LoVo (cell line): ENCODE data around the gene NIN.

Source experiments
- DNase-seq: peaks from one replicate; pipeline ENCODE4 v3.0.0-alpha.2; 2016; ENCODE audit warnings: low spot score

NIN gene, protein sequence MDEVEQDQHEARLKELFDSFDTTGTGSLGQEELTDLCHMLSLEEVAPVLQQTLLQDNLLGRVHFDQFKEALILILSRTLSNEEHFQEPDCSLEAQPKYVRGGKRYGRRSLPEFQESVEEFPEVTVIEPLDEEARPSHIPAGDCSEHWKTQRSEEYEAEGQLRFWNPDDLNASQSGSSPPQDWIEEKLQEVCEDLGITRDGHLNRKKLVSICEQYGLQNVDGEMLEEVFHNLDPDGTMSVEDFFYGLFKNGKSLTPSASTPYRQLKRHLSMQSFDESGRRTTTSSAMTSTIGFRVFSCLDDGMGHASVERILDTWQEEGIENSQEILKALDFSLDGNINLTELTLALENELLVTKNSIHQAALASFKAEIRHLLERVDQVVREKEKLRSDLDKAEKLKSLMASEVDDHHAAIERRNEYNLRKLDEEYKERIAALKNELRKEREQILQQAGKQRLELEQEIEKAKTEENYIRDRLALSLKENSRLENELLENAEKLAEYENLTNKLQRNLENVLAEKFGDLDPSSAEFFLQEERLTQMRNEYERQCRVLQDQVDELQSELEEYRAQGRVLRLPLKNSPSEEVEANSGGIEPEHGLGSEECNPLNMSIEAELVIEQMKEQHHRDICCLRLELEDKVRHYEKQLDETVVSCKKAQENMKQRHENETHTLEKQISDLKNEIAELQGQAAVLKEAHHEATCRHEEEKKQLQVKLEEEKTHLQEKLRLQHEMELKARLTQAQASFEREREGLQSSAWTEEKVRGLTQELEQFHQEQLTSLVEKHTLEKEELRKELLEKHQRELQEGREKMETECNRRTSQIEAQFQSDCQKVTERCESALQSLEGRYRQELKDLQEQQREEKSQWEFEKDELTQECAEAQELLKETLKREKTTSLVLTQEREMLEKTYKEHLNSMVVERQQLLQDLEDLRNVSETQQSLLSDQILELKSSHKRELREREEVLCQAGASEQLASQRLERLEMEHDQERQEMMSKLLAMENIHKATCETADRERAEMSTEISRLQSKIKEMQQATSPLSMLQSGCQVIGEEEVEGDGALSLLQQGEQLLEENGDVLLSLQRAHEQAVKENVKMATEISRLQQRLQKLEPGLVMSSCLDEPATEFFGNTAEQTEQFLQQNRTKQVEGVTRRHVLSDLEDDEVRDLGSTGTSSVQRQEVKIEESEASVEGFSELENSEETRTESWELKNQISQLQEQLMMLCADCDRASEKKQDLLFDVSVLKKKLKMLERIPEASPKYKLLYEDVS (N-terminal part only)

DNA sequence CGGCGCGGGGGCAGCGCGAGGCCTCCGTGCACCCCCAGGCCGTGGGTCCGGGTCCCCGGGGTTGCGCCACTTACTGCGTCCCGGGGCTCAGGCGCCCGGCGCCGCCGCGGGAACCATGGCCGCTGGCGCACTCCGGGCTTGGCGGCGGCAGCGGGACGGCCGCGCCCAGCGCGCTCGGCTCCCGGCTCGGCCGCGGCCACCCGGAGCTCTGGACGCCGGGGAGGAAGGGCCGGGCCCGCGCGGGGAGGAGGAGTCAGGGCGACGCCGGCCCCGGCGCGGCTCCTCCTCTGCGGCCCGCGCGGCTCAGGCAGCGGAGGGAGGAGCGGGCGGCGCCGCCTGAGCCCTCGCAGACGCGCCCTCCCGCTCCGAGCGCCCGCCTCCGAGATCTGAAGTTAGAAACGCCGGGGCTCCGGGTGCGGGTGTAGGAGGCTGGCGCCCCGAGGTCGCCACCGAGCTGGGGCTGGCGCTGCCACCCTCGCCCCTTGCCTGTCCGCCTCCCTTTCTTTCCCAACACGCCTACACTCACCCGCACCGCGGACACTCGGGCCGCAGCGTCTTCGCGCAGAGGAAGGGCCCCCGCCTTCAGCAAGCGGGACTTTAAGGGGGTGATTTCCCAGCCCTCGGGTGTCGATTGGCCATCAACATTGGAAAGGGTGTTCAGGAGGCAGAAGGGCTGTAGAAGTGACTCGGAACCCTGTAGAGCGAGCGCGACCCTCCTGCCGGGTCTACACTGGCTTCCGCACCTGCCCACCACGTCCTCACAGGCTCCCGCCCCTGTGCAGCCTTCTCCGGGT is at the start of gene NIN:
Gene NIN, minus strand, starts transcription at position 231 of the 794 bp plus-strand sequence. CDS start 9,106 bp downstream, outside the sequence.
- peak; percentile 91 for DNase-seq

DNA sequence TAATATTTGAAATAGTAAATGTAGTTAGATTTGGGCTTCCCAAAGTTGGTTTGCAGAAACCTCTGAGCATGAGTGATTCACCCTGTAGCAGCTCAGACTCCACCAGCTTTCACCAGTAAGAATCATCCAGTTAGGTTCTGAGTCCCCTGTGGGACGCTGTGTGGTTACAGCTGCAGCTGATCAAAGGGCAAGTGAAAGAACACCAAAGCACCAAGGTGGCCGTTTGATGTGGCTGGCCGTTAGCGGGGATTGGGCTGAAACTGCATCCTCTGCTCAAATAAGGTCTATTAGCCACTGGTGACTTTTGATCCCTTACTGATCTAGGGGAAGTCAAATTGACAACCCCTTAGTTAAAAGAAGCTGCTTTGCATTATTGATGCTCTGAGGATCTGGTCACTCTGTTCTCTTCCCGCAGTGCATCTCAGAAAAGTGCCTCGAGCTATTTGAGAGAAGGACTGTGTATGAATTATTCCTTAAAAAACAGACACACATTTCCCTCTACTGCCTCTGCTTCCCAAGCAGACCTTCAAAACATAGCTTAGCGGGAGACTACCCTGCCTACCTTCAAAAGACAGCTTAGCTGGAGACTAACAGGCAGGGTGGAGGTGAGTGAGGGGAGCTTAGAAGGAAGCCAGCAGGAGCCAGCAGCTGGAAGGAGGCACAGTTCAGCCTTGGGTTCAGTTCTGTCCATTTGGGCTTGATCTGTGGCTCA is 44.6 kb upstream of the NIN start:
- DNase-seq: no peak

GRCh38 chr14:50874757-50875156 is 43.8 kb upstream of the NIN start:
- no peak for DNase-seq

DNA sequence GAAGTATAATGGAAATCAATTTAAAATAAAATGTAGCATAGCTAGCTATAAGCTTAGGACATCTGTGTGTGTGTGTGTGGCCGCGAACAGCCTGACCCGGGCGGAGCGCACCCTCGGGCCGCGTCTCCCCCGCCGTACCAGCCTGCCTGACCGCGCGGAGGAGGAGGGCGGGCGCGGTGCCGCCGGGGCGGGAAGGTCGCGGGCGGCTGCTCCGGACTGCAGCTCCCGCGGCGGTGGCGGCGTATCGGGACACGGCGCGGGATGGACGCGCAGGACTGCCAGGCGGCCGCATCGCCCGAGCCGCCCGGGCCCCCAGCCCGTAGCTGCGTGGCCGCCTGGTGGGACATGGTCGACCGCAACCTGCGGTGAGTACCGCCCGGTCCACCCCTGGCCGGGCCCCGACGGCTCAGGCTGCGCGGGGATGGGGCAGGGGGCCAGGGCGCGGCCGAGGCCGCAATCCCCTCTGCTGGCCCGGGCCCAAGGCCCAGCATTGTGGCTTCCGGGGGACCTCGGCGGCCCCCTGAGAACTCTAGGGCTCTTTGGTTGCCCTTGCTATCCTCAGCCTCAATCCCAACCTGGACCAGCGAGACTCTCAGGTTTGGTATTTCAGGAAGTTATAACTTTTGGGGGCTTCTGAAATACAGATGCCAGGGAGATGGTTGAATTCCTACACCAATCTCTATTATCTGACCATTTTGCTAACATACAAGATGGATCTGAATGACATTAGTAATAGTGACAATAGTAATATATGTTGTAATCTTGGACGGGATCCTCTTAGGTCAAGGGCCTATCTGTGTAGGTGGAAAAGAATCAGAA is 41.2 kb upstream of the NIN start, which contains the start of gene ABHD12B:
Gene ABHD12B, plus strand, starts transcription at position 140 of the 819 bp plus-strand sequence. Its CDS starts 122 bp downstream, at position 262.
- no peak for DNase-seq

DNA sequence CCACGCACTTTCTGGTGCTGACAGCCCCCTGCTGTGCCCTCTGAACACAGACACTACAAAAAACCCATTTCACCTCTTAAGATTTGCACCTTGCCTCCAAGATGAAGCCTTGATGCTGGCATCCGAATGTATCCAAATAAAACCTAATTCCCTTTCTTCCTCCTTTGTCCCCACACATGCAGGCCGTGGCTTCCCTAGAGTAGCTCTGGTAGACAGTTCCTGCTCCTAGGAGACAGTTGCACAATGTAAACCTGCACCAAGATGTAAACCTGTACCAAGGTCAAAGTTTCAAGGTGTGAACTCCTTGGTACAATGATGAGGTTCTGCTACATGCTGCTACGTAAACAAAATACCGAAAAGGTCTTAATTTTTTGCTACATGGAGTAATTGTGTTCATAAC is 40.3 kb upstream of the NIN start:
- DNase-seq: no peak

GRCh38 chr14:50865391-50866076 is 34.6 kb upstream of the NIN start:
- DNase-seq: no peak

DNA sequence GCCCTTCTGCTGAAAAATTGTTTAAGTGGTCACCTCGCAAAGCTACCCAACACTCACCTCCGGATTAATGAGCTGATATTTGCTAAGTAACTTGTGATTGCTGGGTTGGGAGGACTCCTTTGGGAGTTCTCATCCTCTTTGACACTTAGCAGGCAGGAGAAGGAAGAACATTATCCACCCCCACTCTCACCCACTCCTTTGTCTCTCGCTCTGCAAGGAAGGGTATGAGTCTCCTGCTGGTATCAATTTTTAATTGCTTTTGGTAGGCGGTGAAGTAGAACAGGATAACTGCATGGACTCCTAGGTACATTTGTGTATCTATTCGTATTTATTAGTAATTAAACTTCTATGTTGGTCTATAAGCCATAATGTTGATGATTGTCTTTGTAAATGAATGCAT is 34.0 kb upstream of the NIN start:
- DNase-seq: no peak

- DNase-seq: no peak
These were observed 33.3 kb upstream of the NIN start for GRCh38 chr14:50864237-50864636.

GRCh38 chr14:50862036-50862570 is 31.1 kb upstream of the NIN start:
- DNase-seq: no peak

GRCh38 chr14:50860478-50861086 is 29.6 kb upstream of the NIN start:
- peak; percentile 75 for DNase-seq

- DNase-seq: no peak
These were observed 28.3 kb upstream of the NIN start for GRCh38 chr14:50859296-50859624.

DNA sequence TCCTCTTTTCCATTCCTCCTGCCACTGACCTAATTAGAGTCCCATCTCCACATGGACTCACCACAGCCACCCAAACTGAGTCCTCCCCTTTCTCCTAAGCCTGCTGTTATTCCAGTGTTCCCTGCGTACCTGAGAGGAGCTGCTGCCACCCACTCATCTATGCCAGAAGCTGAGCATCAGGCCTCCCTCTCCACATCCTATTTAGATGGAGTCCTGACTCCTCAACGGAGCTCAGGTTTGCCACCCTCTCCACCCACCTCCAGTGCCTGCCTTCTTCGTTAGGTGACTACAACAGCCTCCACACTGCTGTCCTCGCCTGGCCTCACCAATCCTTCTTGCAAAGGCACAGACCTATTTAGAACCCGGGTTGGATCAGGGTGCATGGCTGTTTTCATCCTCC is 25.7 kb upstream of the NIN start:
- DNase-seq: no peak

DNA sequence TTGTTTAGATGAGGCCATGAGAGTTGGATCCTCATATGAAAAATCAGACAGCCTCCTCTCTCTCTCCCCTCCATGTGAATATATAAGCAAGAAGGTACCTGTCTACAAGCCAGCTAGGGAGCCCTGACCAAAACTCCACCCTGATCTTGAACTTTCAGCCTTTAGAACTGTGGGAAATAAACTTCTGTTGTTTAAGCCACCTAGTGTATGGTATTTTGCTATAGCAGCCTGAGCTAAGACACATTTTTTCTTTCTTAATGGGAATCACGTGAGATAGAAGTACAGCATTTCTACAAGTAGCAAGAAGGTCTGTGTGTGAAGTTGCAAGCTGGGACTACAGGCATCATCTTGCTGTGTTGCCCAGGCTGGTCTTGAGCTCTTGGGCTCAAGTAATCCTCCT is 24.6 kb upstream of the NIN start:
- no peak for DNase-seq

DNA sequence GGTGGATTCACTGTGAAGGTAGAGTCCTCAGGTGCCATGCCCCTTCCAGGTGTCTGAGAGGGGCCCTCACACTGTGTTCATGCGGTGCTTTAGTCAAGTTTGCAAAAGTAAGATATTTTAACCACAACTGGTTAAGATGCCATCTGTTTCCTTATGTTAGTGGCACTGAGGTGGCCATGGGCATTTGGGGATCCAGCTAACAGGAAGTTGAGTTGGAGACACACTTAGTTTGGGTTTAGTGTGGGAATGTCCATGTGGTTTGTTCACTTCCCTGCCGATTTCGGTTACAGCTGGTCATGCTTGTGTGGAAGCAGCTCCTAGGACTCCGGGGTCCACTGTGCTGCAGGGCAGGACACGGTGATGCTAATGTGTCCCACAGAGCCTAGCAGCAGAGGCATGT is 23.6 kb upstream of the NIN start:
- no peak for DNase-seq

DNA sequence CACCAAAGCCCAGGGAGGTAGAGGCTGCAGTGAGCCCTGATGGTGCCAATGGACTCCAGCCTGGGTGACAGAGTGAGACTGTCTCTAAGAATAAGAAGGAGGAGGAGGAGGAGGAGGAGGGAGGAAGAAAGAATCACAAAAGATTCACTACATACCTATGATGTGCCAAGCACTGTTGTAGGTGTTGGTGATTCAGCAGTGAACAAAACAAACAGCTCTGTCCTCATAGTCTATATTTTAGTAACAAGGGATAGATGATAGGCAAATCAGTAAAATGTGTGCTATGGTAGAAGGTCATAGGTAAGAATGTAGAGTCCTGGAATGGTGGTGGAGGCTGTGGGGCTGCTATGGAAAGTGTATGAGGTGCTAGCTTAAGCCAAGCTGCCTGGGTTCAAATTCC is 22.9 kb upstream of the NIN start:
- no peak for DNase-seq

- no peak for DNase-seq
These were observed 15.4 kb upstream of the NIN start for GRCh38 chr14:50846226-50846880.

DNA sequence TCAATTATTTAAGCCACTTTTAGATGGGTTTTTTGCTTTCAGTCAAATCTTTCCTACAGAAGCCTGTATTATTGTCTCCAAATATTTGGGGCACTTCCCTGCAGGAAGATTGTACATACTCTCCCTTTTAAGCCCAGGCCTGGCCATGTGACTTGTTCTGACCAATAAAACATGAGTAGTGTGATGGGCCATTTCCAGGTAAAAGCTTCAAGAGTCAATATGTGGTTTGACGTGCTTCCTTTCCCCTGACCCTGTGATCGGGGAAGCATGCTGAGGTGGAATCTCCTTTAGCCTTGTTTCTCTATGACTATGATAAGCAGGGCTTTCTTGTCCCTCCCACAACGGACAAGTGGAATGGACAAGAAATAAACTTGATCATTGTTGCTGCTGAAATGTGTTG is 14.2 kb upstream of the NIN start:
- no peak for DNase-seq

GRCh38 chr14:50844391-50844790 is 13.4 kb upstream of the NIN start:
- no peak for DNase-seq
